ENCODE measurements around the gene NCOA5. TPM values are rescaled to one million over a fixed set of nuclear protein-coding genes. Genes with fewer than 3 reads are reported as not detected.

The NCOA5 gene
- total and polyA plus RNA-seq, 3 donors from 2014 or later: 55.6 to 66.2 (median 64.0) TPM

- 19 to 25% methylated on average over 7 to 15 of the region's 15 CpGs for WGBS, 2 donors
- intact Hi-C loops (cut with DNase I; ENCODE audit: low total_unique reads): no loop called here
- no peaks in the 10 kb centered on the region for H3K4me1 ChIP-seq
Observed at GRCh38 chr20:46118481-46119020, 28.8 kb upstream of the NCOA5 start.

GRCh38 chr20:46117704-46118467, 28.1 kb upstream of the NCOA5 start, which contains the start of gene CD40:
CD40 (plus strand) TSS chr20:46118314; CDS start chr20:46118344, 30 bp downstream.
- TF ChIP-seq POLR2A (IDR thresholded peaks at IDR 0.05) (no peak), CTCF (IDR thresholded peaks at IDR 0.05) (no peak)
- Histone ChIP-seq H3K36me3 (ENCODE audit: low read depth, missing control alignments) (no peaks in the 10 kb centered on the region), H3K4me3 (peak within 1 kb of the TSS; percentile 32 to 68), H3K27ac (peak within 1 kb of the TSS; percentile 27 to 61), H3K27me3 (no peaks in the 10 kb centered on the region), H3K4me1 (no peaks in the 10 kb centered on the region), H3K9me3 (no peaks in the 10 kb centered on the region)
- intact Hi-C loops (cut with DNase I; ENCODE audit: low total_unique reads): no loop called here
- WGBS, 2 donors: 2 to 8% methylated on average over 35 to 40 of the region's 40 CpGs
- peak; percentile 91 for DNase-seq

More at GRCh38 chr20:46118481-46119020, 28.8 kb upstream of the NCOA5 start:
- no peaks in the 10 kb centered on the region for H3K27me3 ChIP-seq
- DNase-seq: no peak
- TF ChIP-seq CTCF (IDR thresholded peaks at IDR 0.05): no peak
- no peak for TF ChIP-seq POLR2A (IDR thresholded peaks at IDR 0.05)
- peak overlapping the region; percentile 32 to 68 for H3K4me3 ChIP-seq
- H3K9me3 ChIP-seq: no peaks in the 10 kb centered on the region
- peak overlapping the region; percentile 27 to 61 for H3K27ac ChIP-seq
- no peaks in the 10 kb centered on the region for H3K36me3 ChIP-seq (ENCODE audit: low read depth, missing control alignments)

GRCh38 chr20:46114449-46114848, 24.7 kb upstream of the NCOA5 start:
- H3K4me1 ChIP-seq: no peaks in the 10 kb centered on the region
- H3K9me3 ChIP-seq: no peaks in the 10 kb centered on the region
- DNase-seq: no peak
- intact Hi-C loops (cut with DNase I; ENCODE audit: low total_unique reads): no loop called here
- H3K27me3 ChIP-seq: no peaks in the 10 kb centered on the region
- WGBS, 2 donors: 87 to 88% methylated on average over 2 of the region's 2 CpGs
- H3K4me3 ChIP-seq: no peak overlapping the region
- H3K36me3 ChIP-seq (ENCODE audit: low read depth, missing control alignments): no peaks in the 10 kb centered on the region
- no peak for TF ChIP-seq CTCF (IDR thresholded peaks at IDR 0.05)
- no peak for TF ChIP-seq POLR2A (IDR thresholded peaks at IDR 0.05)
- no peak overlapping the region for H3K27ac ChIP-seq

GRCh38 chr20:46113113-46113470, 23.3 kb upstream of the NCOA5 start:
- intact Hi-C loops (cut with DNase I; ENCODE audit: low total_unique reads): no loop called here
- WGBS, 2 donors: 67% methylated on average over 3 of the region's 3 CpGs
- Histone ChIP-seq H3K9me3 (no peaks in the 10 kb centered on the region), H3K4me1 (no peaks in the 10 kb centered on the region), H3K27me3 (no peaks in the 10 kb centered on the region), H3K27ac (no peak overlapping the region), H3K4me3 (no peak overlapping the region), H3K36me3 (ENCODE audit: low read depth, missing control alignments) (no peaks in the 10 kb centered on the region)
- TF ChIP-seq POLR2A (IDR thresholded peaks at IDR 0.05): no peak
- no peak for TF ChIP-seq CTCF (IDR thresholded peaks at IDR 0.05)
- no peak for DNase-seq
